Fibroblast of the conjunctiva (primary cell): Measurements from ENCODE around the gene SPAG16.
A peak's percentile ranks its signal among the peaks of the same experiment; 100 is the strongest.
"Not testable (repeated sequence)": the region's sequence is repeated elsewhere in the genome, so short reads cannot be mapped to it uniquely, and the experiment has no call there.

Experiments used
- DNase-seq: peaks from one replicate; pipeline ENCODE4 v3.0.0-alpha.2; 2010; ENCODE audit warnings: low read depth

The SPAG16 gene

DNA sequence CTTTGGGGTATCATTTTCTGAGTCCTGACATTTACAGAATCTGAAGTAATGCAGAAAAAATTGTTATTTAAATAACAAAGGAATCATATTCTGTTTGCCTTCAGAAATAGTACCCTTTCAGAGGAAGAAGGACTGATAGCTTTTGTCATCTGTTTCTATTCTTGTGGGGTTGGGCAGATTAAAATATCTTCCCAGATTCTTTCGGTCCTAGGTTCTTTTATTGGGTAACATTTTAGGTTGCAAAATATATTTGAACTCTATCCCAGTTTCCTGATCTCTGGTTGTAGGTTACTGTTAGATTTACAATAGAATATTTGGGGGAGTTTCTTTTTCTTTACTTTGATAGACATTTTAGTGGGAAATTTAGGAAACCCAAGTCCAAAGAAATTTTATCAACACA, 550.5 kb downstream of the SPAG16 start:
- DNase-seq: peak; percentile 9

DNA sequence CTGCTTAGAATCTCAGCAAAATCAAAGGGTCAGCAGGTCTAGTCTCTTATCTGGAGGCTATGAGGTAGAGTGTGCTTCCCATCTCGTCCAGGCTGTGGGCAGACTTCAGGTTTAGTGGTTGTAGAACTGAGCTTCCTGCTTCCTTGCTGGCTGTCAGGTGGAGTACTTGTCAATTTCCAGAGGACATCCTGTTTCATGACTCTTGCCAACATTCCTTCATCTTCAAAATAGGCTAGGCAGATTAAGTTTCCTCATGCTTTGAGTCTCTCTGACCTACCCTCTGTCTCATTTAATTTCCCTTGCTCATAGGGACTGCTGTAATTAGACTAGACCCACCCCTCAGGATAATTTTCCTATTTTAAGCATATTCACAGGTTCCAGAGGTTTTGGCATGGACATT, 562.6 kb downstream of the SPAG16 start:
- peak; percentile 5 for DNase-seq

DNA sequence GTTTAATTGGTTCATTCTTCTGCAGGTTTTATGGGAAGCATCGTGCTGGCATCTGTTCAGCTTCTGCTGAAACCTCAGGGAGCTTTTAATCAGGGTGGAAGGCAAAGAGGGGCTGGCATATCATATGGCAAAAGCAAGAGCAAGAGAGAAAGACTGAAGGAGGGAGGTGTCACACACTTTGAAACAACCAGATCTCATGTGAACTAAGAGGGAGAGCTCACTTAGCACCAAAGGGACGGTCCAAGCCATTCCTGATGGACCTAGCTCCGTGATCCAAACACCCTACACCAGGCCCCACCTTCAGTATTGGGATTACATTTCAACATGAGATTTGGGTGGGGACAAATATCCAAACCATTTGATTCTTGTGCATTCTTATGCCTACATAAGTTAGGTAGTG, 563.1 kb downstream of the SPAG16 start:
- no peak for DNase-seq

DNA sequence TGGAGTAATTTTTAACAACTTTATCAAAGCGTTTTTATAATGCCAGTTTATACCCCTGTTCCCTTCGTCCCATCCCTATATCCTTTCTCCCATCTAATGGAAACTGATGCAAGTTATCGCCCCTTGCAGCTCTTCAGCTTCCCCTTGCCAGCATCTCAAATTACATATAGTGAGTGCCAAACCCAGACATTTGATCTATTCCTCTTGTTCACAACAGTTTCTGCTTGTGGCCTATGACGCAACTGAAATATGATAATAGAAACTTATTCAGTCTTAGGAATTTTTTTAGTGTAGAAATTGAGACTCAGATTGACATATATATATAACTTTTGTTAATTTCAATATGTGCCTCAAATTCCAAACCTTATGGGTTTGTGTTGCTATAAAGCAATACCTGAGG, 564.4 kb downstream of the SPAG16 start:
- DNase-seq: peak; percentile 61

DNA sequence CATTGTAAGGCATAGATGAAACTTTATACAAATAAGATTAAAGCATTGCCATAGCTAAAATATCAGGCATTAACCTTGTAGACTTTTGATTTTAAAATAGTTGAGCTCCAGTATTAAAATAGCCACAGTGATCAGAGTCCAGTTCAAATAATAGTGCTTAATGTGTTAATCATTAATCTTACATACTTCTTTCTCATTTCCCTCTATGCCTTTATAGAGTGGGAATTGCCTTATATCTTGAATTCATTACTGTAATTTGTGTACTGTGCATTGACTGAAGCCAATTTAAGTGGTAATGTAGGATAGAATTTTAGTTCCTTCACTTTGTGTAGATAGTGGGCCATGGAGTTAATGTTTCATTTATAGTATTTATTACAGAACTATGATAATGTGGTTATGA, 577.4 kb downstream of the SPAG16 start:
- DNase-seq: no peak

DNA sequence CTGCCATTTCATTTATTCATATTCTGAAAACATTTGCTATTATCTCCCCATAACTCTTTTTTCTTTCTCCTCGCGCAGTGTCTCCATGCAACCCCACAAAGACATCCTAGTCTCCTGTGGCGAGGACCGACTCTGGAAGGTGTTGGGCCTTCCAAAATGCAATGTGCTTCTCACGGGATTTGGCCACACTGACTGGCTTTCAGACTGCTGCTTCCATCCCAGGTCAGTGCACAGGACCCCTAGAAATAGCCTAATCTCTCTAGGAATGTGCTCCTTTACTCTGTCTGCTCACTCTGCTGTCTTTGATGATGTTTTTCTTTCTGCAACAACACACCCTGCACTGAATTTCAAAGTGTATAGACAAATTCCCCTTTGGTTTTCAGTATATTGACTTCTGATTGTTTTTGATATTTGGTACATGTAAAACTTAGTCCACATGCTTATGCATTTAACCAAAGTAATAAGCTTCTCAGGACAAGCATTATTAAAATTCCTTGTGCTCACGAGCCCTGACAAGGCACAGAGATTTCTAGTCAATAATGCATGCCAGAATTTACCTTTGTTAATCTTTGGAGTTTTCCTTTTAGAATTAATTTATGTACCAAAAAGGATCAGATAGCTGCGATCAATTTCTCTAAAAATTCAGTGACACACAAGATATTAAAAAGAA, 578.3 kb downstream of the SPAG16 start:
- DNase-seq: no peak

DNA sequence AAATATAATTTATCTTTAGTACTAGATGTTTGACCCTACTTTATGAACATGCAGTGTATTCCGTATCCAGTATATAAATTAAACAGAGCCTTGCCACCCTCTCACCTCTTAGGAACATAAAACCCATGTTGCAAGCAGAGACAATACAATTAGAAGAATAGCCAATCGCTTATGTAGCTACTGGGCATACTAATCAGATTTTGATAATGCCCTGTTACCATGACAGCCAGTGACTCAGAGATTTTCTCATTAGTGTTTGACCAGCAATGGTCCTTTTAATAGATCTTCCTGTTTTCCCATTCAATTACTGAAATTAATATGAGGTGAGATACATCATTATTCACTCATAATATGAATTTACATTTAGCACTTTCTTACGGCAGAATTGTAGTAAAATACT, 579.3 kb downstream of the SPAG16 start:
- DNase-seq: no peak

DNA sequence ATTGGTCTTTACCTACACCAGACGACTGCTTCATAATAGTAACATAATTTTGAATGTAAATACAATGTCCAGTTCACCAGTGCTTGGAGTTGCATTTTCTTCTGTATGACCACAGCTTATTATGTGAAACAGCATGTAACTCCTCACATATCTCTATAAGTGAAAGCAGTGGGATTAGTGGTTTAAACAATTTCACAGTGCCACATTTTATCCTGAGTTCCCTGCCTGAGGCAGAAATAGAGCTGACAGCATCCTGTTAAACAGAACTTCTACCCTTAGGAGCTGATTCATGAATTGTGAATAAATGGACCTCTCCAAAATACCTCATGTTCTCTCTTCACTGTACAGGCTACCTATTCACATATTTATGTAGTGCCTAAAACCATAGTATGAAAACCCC, 584.3 kb downstream of the SPAG16 start:
- DNase-seq: no peak

DNA sequence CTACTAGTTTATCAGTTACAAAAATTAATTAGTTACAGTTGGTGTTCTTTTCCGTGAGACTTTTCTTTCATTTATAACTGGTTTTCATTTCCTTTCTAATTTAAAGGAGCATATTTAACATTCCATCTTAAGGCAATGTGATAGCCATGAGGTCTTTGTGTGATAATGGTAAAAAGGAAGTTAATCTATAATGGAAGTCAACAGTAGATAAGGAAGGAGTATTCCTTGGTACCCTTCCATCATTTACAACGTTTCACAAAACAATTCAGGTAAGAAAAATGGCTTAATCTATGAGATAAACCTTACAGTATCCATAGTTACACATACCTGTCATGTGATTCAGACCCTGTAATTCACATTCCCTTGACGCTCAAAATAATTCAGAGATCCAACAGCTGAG, 601.2 kb downstream of the SPAG16 start:
- DNase-seq: no peak

DNA sequence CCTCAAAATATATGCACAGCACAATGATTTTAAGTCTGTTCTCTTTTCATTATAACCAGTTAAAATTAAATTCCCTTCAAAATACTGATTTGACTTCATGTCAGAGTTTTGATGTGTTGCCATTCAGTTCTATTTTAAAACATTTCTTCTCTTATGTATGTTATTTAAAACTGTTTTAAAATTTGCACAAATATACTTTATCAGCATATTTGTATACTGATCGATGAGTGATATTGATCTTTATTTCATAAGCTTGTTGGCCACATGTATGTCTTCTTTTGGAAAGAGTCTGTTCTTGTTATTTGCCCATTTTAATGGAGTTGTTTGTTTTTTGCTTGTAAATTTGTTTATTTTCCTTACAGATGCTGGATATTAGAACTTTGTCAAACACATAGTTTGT, 630.2 kb downstream of the SPAG16 start:
- DNase-seq: no peak

DNA sequence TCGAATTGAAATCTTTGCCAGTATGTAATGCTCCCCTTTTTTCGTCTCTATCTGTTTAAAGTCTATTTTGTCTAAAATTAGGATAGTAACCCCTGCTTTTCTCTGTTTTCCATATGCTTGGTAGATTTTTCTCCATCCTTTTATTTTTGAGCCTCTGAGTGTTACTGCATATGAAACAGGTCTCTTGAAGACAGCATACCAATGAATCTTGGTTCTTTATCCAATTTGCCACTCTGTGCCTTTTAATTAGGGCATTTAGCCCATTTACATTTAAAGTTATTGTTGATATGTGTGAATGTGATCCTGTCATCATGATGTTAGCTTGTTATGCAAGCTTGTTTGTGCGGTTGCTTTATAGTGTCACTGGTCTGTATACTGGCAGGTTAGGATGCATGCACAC, 635.8 kb downstream of the SPAG16 start:
- no peak for DNase-seq

DNA sequence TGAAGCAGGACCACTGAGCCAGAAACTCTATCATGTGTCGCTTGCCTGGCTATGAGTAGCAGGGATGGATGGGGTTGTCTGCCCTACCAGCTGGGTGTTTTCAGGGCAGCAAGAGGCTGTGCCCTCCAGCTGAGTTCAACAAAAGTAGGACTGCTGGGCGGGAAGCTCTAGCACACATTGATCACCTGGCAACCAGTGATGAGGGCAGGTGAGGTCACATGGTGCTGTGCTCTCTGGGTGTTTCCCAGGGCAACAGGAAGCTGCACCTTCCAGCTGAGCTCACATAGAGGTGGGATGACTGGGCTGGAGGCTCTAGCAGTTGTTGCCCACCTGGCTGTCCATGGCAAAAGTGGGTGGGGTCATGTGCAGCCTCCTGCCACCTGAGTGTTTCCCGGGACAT, 639.3 kb downstream of the SPAG16 start:
- DNase-seq: no peak

DNA sequence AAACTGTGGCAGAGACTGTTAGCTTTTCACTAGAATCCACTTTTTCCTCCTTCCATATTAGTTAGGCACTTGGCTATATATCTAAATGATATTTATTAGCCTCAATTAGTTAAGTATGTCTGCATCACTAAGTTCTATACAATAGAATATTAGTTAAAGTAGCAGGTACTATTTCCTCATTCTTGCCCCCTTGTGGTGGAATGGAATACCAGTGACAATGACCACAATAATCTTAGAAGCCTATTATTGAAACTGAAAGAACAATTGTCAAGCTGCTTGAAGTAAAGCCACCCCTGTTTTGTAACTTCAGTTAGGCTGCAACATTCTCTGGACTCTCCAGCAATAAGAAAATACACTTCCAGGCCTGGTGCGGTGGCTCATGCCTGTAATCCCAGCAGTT, 650.3 kb downstream of the SPAG16 start:
- peak; percentile 6 for DNase-seq

DNA sequence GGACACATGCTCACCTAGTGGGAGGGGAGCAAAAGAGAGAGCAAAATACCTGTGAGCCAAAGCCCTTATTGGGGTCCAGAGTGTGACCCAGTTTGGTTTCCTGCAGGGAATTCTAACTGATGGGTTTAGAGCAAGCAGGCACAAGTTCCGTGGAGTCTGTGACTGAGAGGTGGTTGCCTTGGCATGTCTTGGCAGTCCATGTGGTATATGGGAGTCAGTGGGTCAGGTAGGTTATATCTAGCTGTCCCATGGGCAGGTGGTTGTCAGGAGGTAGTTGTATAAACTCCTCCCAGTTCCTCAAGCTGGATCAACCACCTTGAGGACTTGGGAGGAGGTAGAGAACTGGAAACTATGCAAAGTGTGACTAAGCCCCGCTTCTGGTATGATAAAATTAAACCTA, 673.8 kb downstream of the SPAG16 start:
- DNase-seq: no peak

DNA sequence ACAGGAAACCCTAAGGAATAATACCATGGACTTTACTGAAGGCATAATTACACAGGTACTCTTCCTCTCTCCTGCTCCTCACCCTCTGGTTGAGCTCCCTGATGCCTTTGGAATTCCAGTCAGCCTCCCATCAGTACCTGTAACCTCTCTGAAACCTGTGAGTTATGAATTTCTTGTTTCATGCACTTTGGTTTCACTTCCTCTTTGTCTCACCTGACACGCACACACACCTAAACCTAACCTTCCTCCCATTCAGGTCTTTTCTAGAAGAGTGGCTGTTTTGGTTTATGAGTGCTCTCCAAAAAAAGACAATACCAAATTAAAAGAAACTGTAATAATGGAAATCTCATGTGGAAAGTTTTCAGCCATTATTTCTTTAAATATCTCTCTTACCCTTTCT, 675.3 kb downstream of the SPAG16 start:
- no peak for DNase-seq

DNA sequence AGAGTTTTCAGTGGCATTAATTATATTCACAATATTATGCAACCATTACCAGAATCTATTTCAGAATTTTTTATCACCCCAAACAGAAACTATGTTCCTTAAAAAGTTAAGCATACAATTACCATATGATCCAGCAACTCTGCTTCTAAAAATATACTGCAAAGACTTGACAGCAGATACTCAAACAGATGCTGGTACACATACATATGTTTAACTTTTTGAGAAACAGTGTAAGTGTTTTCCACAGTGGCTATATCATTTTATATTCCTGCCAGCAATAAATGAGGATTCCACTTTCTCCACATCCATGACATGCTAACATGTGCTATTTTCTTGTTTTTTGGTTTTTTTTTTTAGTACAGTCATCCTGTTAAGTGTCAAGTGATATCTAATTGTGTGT, 687.3 kb downstream of the SPAG16 start:
- no peak for DNase-seq

DNA sequence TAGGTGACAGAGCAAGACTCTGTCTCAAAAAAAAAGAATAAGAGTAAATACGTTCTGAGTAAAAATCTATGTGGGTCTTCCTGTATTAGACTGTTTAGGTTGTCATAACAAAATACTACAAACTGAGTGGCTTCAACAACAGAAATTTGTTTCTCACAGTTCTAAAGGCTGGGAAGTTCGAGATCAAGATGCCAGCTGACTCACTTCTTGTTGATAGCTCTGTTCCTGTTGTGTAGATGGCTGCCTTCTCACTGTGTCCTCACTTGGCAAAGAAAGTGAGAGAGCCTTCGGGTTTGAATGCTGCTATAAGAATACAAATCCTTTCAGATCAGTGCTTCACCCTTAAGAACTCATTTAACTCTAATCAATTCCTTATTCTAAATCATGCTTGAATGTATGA, 696.6 kb downstream of the SPAG16 start:
- no peak for DNase-seq

DNA sequence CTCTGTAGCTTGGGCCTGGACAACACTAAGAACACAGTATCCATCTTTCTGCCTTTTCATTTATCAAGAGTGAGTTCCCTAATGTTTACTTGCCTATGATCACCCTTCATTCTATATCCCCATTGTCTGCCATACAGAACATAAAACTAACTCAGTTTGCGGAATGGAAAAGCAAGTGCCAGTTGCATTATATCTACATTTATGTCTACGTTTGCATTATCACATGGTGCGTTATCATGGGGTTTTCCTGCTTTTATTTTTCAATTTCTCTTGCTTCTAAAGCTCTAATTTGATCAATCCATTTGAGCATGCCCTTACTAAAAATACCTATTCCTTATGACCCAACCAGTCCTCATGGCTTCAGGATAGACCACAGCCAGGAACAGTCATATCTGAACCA, 704.9 kb downstream of the SPAG16 start:
- no peak for DNase-seq

DNA sequence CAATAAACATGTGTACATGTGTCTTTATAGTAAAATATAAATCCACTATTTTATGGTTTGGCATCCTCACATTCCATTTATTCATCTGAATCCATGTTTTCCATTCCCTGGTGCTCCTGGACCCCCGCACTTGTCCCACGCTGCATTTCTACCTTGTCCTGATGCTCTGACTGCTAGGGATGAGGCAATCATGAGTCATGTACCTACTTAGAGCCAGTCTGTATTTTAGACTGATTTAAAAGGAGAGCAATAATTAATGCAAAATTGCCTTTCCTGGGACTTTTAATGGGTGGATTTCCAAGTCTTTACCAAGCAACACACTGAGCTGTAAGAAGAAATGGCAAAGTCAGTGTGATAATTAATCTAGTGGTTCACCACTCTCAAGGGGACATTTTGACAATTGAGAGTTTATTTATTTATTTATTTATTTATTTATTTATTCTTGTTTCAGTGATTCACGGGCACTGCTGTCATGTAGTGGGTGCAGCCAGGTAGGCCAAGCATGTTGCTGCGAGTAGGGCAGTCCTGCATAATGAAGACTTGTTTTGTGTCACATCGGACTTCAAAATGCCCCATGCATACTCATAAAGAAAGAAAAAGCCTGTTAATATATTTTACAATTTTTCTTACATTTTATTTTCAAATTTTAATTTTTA, 707.3 kb downstream of the SPAG16 start:
- DNase-seq: no peak

DNA sequence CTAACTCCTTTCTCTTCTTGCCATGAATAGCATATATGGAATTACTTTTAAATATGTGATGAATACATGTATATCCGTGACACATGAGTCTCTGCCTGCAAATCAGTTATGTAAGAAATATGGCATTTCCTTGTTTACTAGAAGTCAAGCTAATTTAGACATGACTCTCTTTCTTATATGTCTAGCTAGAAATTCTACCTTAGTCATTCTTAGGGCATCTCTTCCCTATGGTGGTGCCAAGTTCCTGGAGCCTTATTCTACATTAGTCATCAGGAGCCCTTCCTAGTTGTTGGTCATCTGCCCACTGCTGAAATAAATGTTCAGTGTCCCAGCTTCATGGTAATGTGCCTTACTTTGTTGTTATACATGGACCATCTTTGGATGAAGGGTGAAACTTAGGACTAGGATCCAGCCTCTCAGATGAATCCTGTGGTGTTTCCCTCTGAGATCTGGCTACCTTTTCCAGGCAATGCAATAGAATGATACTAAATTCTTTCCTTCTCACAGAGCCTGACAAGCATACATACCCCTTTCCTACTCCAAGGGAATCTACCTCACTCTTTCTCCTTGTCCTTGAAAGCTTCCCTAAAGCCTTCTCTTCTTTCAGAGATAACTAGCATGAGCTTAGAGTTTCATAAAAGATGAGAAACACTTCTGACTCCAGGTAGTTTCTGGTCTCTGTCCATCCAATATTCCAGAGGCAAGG, 711.3 kb downstream of the SPAG16 start:
- DNase-seq: peak; percentile 72

DNA sequence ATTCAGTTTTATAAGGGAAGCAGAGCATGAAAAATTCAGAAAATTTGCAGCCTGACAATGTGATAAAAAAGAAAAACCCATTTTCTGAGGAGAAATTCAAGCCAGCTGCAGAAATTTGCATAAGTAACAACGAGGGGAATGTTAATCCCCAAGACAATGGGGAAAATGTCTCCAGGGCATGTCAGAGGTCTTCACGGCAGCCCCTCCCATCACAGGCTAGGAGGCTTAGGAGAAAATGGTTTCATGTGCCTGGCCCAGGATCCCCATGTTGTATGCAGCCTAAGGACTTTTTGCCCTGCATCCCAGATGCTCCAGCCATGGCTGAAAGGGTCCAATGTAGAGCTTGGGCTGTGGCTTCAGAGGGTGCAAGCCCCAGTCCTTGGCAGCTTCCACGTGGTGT, 714.7 kb downstream of the SPAG16 start:
- not testable (repeated sequence) for DNase-seq

DNA sequence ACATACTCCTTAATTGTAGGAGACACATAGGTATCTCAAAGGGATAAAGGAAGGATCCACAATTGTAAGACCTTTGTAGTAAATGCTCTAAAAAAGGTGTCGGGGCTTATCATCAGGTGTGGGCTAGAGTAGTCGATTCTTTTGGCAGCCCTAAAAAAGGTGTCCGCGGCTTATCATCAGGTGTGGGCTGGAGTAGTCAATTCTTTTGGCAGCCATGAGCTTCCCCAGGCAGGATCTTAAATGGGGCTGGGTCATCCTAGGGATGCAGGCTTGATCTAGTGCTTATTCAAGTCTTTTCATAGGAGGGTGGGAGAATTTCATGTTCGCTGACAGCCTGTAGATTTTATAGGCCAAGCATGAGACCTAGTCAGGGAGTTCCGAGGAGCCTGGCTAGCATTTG, 720.2 kb downstream of the SPAG16 start:
- DNase-seq: no peak

DNA sequence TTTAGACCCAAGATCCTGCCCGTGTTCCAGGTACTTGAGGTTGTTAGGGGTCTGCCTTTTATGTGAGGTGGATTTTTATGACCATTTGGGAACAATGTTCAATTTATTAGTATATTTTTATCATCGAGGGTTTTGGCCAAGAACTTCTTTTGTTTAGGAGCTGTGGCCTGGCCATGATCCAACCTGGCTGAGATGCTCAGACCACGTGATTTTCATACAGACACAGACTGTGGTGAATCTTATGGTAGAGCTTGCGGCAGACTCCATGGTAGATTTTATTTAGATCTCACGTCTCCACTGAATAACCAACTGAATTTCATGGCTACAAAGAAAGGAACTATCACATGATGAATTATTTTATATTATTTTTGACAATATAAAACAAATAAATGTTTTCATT, 721.1 kb downstream of the SPAG16 start:
- DNase-seq: no peak

DNA sequence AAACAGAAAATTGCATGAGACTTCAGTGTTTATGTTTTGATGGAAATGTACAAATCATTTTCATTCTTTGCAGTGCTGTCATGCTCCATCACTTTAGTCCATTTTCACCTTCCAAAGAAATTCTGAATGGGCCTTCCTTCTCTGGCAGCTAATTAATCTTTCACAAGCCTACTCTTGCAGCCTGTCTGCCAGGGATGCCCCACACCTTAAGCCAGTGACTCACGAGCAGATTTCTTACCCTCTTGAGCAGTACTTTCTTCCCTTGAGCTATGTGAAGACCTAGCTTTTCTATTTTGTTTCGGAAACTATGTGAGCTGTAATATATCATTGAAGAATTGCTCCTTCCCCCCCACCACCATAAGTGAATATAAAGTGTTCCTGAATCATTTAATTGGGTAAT, 722.3 kb downstream of the SPAG16 start:
- DNase-seq: no peak
